Adrenal gland (tissue), 12 donors: ENCODE data around the gene C1orf232. TPM values are rescaled to one million over a fixed set of nuclear protein-coding genes. Genes with fewer than 3 reads are reported as not detected.
A peak's percentile ranks its signal among the peaks of the same experiment; 100 is the strongest.

Source experiments
- DNase-seq, 7 donors: peaks; one replicate each; pipeline ENCODE4 v3.0.0-alpha.2; 2019 to 2020
- H3K27ac ChIP-seq, 5 donors: fragments of 200-600 bp; sonication (generic) in 4 of 5; 1 replicate in 3 of 5; 2 replicates in 2 of 5; pipeline versions ENCODE4 v1.5.1 to v1.8.0; 2016 to 2020; ENCODE audit warnings: mild to moderate bottlenecking in 1 of 5
- H3K27me3 ChIP-seq: fragments of 200-600 bp; 2 replicates; pipeline ENCODE4 v1.8.0; 2021
- H3K36me3 ChIP-seq, 2 donors: fragments of 200-600 bp; replicated peaks in 1 of 2; 1 replicate in 1 of 2; 2 replicates in 1 of 2; pipeline versions ENCODE4 v1.5.1 to v1.8.0; 2018 to 2022
- H3K4me1 ChIP-seq, 2 donors: fragments of 200-600 bp; replicated peaks in 1 of 2; 1 replicate in 1 of 2; 2 replicates in 1 of 2; pipeline versions ENCODE4 v1.5.1 to v1.8.0; 2018 to 2021
- H3K4me3 ChIP-seq, 4 donors: fragments of 200-600 bp; sonication (generic) in 3 of 4; one replicate each; pipeline ENCODE4 v1.5.1; 2016 to 2018
- H3K9me3 ChIP-seq, 3 donors: fragments of 200-600 bp; sonication (generic) in 1 of 3; replicated peaks in 1 of 3; 1 replicate in 2 of 3; 2 replicates in 1 of 3; pipeline versions ENCODE4 v1.5.1 to v1.8.0; 2016 to 2021
- CTCF ChIP-seq, 6 experiments: fragments of 450-650 bp in 4 of 6; fragments of 200-600 bp in 2 of 6; sonication (generic) in 1 of 6; IDR thresholded peaks; 1 replicate in 5 of 6; 2 replicates in 1 of 6; pipeline versions ENCODE4 v1.5.1 to v1.8.0; 2016 to 2021; ENCODE audit warnings: antibody characterized with exemption in 6 of 6, mild to moderate bottlenecking in 2 of 6, moderate library complexity in 1 of 6
- POLR2A ChIP-seq, 2 donors: fragments of 450-650 bp; IDR thresholded peaks; one replicate each; pipeline ENCODE4 v1.6.1; 2017; ENCODE audit warnings: antibody characterized with exemption in 2 of 2, mild to moderate bottlenecking in 2 of 2, moderate library complexity in 1 of 2
- WGBS, 4 donors: extraction: QIAGEN DNeasy Blood & Tissue Kit in 2 of 4; methylation state at CpG; one replicate each; pipeline versions ENCODE4 v1.1.5 to v1.1.7; 2013 to 2017; 5-methylcytosine and 5-hydroxymethylcytosine counted together
- intact Hi-C, 2 donors: fragments of 100-400 bp; cut with DNase I; formaldehyde crosslinking; loops; one replicate each; pipeline versions ENCODE4 v1.14.1 to v1.15.0; 2022 to 2023
- polyA plus RNA-seq, 3 donors: library from polyadenylated mRNA; stranded (reverse); fragments of 200-250 nt in 2 of 3; fragments of 350-450 nt in 1 of 3; fragmentation: Illumina TruSeq in 1 of 3; extraction: RNeasy Lipid Tissue Mini Kit (QIAGEN cat#74804) in 1 of 3; gene quantifications; one replicate each; pipeline ENCODE4 v1.2.3, GENCODE V29; 2013 to 2014
- total RNA-seq, 9 donors: library from RNA; depleted of rRNA in 4 of 9; stranded (reverse); fragments of >200 nt in 4 of 9; fragments of 120-200 nt in 1 of 9; fragmentation: NEBNext Ultra II Directional in 1 of 9; extraction: Animal tissue kit (Norgen Biotek cat#: 25700) in 1 of 9; gene quantifications; one replicate each; pipeline versions ENCODE4 v1.1.0 to v1.2.4, GENCODE V29; 2013 to 2023
- donor health status: healthy with polysubstance abuse.
- donor health status: Bipolar disorder and iron deficiency.
- donor health status: DM: yes; HTN: yes; CAD: no.
- donor health status: DM: no; HTN: no; CAD: no.
- donor health status: DM: no; HTN: no; CAD: no.
- donor health status: DM: yes; HTN: yes; CAD: no.

Gene C1orf232
- total and polyA plus RNA-seq, 12 donors = not detected

- Histone ChIP-seq H3K36me3 (no peaks in the 10 kb centered on the region), H3K4me1 (peaks cover 7 to 15% of the 10 kb centered on the region in 2 donors), H3K9me3 (no peaks in the 10 kb centered on the region), H3K27ac (peak overlapping the region in 1 of 5 donors; percentile 78), H3K4me3 (peak overlapping the region in 3 of 4 donors; percentile 35 to 84 (median 74)), H3K27me3 (no peaks in the 10 kb centered on the region)
- no peak for DNase-seq
- TF ChIP-seq CTCF (IDR thresholded peaks at IDR 0.05) (no peak), POLR2A (IDR thresholded peaks at IDR 0.05) (no peak)
- intact Hi-C loops = no loop called here
- 72 to 81% (median 77%) methylated on average over 7 to 9 of the region's 9 CpGs for WGBS, 4 donors
Measured at GRCh38 chr1:26170472-26170821, 1.7 kb upstream of the C1orf232 start.

DNA sequence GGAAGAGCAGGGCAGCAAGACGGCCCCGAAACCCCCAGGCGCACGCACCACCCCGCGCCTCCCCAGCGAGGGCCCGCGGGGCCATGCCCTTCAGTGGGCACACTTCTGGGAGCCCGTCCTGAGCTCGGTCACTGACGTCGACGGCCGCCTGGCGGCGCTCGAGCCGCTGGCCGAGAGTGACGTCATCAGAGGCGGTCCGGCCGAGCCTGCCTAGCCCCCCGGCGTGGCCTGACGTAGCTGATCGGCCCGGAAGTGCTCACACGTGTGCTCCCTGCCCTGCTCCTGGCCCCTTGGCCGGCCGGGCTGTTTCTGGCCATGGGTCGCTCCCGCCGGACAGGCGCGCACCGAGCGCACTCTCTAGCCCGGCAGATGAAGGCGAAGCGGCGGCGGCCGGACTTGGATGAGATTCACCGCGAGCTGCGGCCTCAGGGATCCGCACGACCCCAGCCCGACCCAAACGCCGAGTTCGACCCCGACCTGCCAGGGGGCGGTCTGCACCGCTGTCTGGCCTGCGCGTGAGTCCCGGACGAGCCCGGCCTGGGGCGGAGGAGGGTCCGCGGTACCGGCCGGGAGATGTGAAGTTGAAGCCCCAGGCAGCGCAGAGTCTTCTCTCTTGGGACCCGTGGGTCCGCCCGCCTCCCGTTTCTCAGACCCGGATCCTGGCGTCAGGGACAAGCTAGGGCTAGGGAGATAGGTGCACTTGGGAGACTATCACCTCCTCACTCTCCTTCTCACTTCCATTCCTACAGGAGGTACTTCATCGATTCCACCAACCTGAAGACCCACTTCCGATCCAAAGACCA lies 1.1 kb upstream of the C1orf232 start, which contains the start of gene ZNF593:
Gene ZNF593, plus strand, starts transcription at position 240 of the 803 bp plus-strand sequence. Its CDS starts 76 bp downstream, at position 316.
- H3K4me3 ChIP-seq = peak within 1 kb of the TSS; percentile 10 to 84 (median 54)
- DNase-seq = peak; percentile 92 to 96 (median 94)
- no peaks in the 10 kb centered on the region for H3K9me3 ChIP-seq
- no peaks in the 10 kb centered on the region for H3K27me3 ChIP-seq
- intact Hi-C loops = loop anchor here (5.0 to 10.0 kb wide), 3 partner anchors 62 to 152 kb away; partner anchors contain the start of gene CEP85 (in 1 of the 2)
- H3K27ac ChIP-seq = peak within 1 kb of the TSS in 4 of 5 donors; percentile 33 to 86 (median 68)
- peaks cover 7 to 15% of the 10 kb centered on the region in 2 donors for H3K4me1 ChIP-seq
- 1 to 5% (median 2%) methylated on average over 15 to 76 of the region's 76 CpGs for WGBS, 4 donors
- H3K36me3 ChIP-seq = no peaks in the 10 kb centered on the region
- peak; percentile 75 to 97 (median 88) for TF ChIP-seq CTCF (IDR thresholded peaks at IDR 0.05)
- TF ChIP-seq POLR2A (IDR thresholded peaks at IDR 0.05) = peak; percentile 25 to 40

- peak overlapping the region in 2 of 5 donors; percentile 78 to 86 for H3K27ac ChIP-seq
- intact Hi-C loops = loop anchor here (5.0 to 10.0 kb wide), 3 partner anchors 63 to 153 kb away; partner anchors contain the start of gene CEP85 (in 1 of the 2)
- no peaks in the 10 kb centered on the region for H3K9me3 ChIP-seq
- WGBS, 4 donors = 29 to 53% (median 39%) methylated on average over 4 of the region's 4 CpGs
- H3K27me3 ChIP-seq = no peaks in the 10 kb centered on the region
- DNase-seq = no peak
- peaks cover 7 to 15% of the 10 kb centered on the region in 2 donors for H3K4me1 ChIP-seq
- H3K4me3 ChIP-seq = no peak overlapping the region
- no peaks in the 10 kb centered on the region for H3K36me3 ChIP-seq
- TF ChIP-seq CTCF (IDR thresholded peaks at IDR 0.05) (no peak), POLR2A (IDR thresholded peaks at IDR 0.05) (no peak)
Measured at GRCh38 chr1:26169198-26169554, 413 bp upstream of the C1orf232 start.

DNA sequence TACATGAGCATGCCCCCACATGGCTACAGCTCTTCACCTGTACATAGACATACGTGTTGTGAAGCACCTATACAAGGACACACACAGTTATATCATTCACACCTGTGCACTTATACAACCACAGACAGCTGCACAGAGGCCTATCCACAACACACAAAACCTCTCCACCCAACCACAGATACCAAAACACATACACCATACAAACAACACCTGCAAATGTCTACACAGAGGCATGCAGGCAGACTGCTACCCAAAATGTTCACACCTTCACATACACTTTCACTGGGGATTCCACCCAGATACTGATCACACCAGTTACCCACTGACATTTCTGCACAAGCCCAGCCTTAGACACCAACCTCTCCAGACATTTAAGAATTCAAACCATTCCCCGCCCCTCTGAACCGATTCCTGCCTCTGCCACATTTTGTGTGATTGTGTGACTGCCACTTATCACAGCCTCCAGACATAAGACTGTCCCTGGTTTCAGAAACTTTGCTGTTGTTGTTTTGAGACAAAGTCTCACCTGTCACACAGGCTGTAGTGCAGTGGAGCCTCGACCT lies 2.0 kb downstream of the C1orf232 start:
- H3K36me3 ChIP-seq = no peaks in the 10 kb centered on the region
- no peak for DNase-seq
- H3K4me3 ChIP-seq = no peak overlapping the region
- intact Hi-C loops = loop anchor here (5.0 to 10.0 kb wide), 3 partner anchors 66 to 156 kb away; partner anchors contain the start of gene CEP85 (in 1 of the 2)
- TF ChIP-seq POLR2A (IDR thresholded peaks at IDR 0.05) (no peak), CTCF (IDR thresholded peaks at IDR 0.05) (no peak)
- H3K27ac ChIP-seq = no peak overlapping the region
- WGBS, 4 donors = 85 to 98% (median 92%) methylated on average over 3 to 4 of the region's 4 CpGs
- peaks cover 11 to 23% of the 10 kb centered on the region in 2 donors for H3K4me1 ChIP-seq
- H3K27me3 ChIP-seq = no peaks in the 10 kb centered on the region
- H3K9me3 ChIP-seq = no peaks in the 10 kb centered on the region
